H1 (cell line): ENCODE results near the gene CNST.

ENCODE experiments used
- CBX5 ChIP-seq: fragments of 300-800, 300-1000 bp; sonication (generic); IDR thresholded peaks from 2 replicates; pipeline ENCODE4 v1.7.1; 2016; ENCODE audit warnings: antibody characterized with exemption, low read length, low read depth
- SAP30 ChIP-seq: fragments of 300-600 bp; sonication (generic); IDR thresholded peaks from 2 replicates; pipeline ENCODE4 v1.7.1; 2012; ENCODE audit warnings: low read length, moderate library complexity, mild to moderate bottlenecking, inconsistent platforms; ENCODE audit not compliant: insufficient read depth, insufficient replicate concordance

- TF ChIP-seq SAP30 (no peak), CBX5 (no peak)
Observed at GRCh38 chr1:246580497-246581370, 14.5 kb downstream of the CNST start.
